ENCODE measurements around the gene BTN2A1. TPM values are rescaled to one million over a fixed set of nuclear protein-coding genes. Genes with fewer than 3 reads are reported as not detected.
"Not testable (repeated sequence)": the region's sequence is repeated elsewhere in the genome, so short reads cannot be mapped to it uniquely, and the experiment has no call there.

The BTN2A1 gene
- total RNA-seq, 1 donor from 2014 or later = 29.2 TPM

DNA sequence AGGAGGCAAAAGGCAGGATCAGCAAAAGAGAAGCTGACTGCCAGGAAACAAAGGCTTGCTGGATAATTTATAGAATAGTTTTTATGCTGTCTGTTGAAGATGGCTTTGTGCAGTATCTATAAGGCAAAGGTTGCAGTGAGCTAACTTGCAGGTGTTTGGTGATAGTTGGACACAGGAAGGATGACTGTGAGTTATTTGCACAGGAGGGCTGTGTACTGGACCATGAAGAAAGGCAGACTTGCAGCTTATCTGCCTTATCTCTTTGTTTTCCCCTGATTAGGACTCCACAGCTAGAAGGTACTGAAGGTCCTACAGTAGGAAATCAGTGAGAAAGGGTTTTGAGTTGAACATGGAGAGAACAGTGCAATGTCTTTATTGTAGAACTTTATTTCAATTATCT is 44.4 kb downstream of the BTN2A1 start:
- H3K4me1 Mint-ChIP-seq = peaks cover 9% of the 10 kb centered on the region
- H3K27me3 Mint-ChIP-seq (ENCODE audit: low read depth) = peaks cover 73% of the 10 kb centered on the region
- H3K36me3 Mint-ChIP-seq = no peaks in the 10 kb centered on the region
- TF ChIP-seq, protein P1, sequence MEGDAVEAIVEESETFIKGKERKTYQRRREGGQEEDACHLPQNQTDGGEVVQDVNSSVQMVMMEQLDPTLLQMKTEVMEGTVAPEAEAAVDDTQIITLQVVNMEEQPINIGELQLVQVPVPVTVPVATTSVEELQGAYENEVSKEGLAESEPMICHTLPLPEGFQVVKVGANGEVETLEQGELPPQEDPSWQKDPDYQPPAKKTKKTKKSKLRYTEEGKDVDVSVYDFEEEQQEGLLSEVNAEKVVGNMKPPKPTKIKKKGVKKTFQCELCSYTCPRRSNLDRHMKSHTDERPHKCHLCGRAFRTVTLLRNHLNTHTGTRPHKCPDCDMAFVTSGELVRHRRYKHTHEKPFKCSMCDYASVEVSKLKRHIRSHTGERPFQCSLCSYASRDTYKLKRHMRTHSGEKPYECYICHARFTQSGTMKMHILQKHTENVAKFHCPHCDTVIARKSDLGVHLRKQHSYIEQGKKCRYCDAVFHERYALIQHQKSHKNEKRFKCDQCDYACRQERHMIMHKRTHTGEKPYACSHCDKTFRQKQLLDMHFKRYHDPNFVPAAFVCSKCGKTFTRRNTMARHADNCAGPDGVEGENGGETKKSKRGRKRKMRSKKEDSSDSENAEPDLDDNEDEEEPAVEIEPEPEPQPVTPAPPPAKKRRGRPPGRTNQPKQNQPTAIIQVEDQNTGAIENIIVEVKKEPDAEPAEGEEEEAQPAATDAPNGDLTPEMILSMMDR (IDR thresholded peaks at IDR 0.05; ENCODE audit: unreplicated experiment) = no peak
- H3K4me3 Mint-ChIP-seq = peak overlapping the region; percentile 65
- no peaks in the 10 kb centered on the region for H3K9me3 Mint-ChIP-seq
- no peak for DNase-seq (ENCODE audit: low spot score in 2 of 2, unreplicated experiment in 2 of 2)
- H3K27ac Mint-ChIP-seq = no peak overlapping the region

DNA sequence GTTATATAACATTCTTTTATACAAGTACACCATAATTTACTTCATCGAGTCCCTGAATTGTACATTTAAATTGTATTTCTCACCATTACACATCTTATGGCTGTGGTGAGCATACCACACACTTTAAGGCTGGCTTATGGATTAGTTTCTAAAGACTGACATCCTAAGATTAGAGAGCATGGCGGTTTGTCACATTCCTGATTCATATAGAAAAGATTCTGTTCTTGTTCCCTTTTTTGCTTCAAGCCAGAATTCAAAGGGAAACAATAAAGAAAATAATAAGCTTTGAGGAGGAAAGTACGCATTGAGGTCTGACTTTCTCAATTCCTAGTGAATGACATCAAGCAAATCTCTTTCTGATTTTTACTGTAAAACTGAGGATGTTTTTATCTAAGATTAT is 44.9 kb downstream of the BTN2A1 start:
- Mint-ChIP-seq H3K4me1 (peaks cover 9% of the 10 kb centered on the region), H3K4me3 (no peak overlapping the region), H3K27me3 (ENCODE audit: low read depth) (peaks cover 68% of the 10 kb centered on the region), H3K36me3 (no peaks in the 10 kb centered on the region), H3K27ac (no peak overlapping the region), H3K9me3 (no peaks in the 10 kb centered on the region)
- DNase-seq (ENCODE audit: low spot score in 2 of 2, unreplicated experiment in 2 of 2) = no peak
- TF ChIP-seq, protein P1 (IDR thresholded peaks at IDR 0.05; ENCODE audit: unreplicated experiment) = no peak

DNA sequence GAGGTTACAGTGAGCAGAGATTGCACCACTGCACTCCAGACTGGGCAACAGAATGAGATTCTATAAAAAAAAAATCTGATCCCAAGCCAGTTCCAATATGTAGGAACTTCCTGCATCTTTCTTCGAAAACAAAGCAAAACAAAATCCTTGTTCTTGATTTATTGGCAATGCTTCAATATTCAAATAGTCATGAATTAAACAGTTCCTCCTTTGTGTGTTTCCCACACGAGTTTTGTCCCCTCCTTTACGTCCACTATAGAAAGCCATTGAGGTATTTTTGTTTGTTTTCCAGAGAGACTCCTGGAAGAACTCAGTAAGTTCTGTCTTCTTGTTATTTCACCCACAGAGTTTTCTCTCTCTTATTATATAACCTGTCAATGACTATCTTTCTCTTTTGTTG is 49.9 kb downstream of the BTN2A1 start:
- no peaks in the 10 kb centered on the region for H3K36me3 Mint-ChIP-seq
- H3K4me3 Mint-ChIP-seq = no peak overlapping the region
- TF ChIP-seq, protein P1 (IDR thresholded peaks at IDR 0.05; ENCODE audit: unreplicated experiment) = no peak
- no peak overlapping the region for H3K27ac Mint-ChIP-seq
- peaks cover 30% of the 10 kb centered on the region for H3K27me3 Mint-ChIP-seq (ENCODE audit: low read depth)
- H3K4me1 Mint-ChIP-seq = no peaks in the 10 kb centered on the region
- no peak for DNase-seq (ENCODE audit: low spot score in 2 of 2, unreplicated experiment in 2 of 2)
- H3K9me3 Mint-ChIP-seq = no peaks in the 10 kb centered on the region

DNA sequence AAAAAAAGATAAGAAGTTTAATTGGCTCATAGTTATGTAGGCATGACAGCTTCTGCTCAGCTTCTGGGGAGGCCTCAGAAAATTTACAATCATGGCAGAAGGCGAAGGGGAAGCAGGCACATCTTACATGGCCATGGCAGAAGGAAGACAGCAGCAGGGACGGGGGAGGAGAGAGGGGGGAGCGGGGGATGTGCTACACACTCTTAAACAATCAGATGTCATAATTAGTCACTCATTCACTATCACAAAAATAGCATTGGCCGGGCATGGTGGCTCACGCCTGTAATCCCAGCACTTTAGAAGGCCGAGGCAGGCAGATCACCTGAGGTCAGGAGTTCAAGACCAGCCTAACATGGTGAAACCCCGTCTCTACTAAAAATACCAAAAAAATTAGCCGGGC is 53.3 kb downstream of the BTN2A1 start:
- not testable (repeated sequence) for DNase-seq (ENCODE audit: low spot score in 2 of 2, unreplicated experiment in 2 of 2); H3K4me1 Mint-ChIP-seq; H3K9me3 Mint-ChIP-seq; H3K27ac Mint-ChIP-seq; H3K4me3 Mint-ChIP-seq; H3K27me3 Mint-ChIP-seq (ENCODE audit: low read depth); H3K36me3 Mint-ChIP-seq

DNA sequence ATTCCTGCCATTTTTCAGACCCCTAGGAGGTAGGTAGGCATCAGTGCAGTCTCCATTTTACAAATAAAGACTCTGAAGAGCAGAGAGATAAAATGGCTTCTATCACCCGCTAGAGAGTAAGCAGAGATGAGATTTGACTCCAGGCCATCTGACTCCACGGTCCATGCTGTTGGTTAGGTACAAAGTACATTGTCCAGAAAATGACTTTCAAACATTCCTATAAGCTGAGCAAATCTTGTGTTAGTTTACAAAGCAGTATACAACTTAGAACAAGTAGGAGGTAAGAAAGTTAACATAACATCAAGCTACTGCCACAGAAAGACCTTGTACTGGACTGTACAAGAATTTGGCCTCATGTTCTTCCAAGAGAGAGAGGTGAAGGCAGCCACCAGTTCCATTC is 57.2 kb downstream of the BTN2A1 start:
- no peaks in the 10 kb centered on the region for H3K9me3 Mint-ChIP-seq
- H3K27ac Mint-ChIP-seq = no peak overlapping the region
- no peak overlapping the region for H3K4me3 Mint-ChIP-seq
- TF ChIP-seq, protein P1 (IDR thresholded peaks at IDR 0.05; ENCODE audit: unreplicated experiment) = no peak
- no peaks in the 10 kb centered on the region for H3K27me3 Mint-ChIP-seq (ENCODE audit: low read depth)
- no peak for DNase-seq (ENCODE audit: low spot score in 2 of 2, unreplicated experiment in 2 of 2)
- no peaks in the 10 kb centered on the region for H3K36me3 Mint-ChIP-seq
- peaks cover under 1% of the 10 kb centered on the region for H3K4me1 Mint-ChIP-seq

DNA sequence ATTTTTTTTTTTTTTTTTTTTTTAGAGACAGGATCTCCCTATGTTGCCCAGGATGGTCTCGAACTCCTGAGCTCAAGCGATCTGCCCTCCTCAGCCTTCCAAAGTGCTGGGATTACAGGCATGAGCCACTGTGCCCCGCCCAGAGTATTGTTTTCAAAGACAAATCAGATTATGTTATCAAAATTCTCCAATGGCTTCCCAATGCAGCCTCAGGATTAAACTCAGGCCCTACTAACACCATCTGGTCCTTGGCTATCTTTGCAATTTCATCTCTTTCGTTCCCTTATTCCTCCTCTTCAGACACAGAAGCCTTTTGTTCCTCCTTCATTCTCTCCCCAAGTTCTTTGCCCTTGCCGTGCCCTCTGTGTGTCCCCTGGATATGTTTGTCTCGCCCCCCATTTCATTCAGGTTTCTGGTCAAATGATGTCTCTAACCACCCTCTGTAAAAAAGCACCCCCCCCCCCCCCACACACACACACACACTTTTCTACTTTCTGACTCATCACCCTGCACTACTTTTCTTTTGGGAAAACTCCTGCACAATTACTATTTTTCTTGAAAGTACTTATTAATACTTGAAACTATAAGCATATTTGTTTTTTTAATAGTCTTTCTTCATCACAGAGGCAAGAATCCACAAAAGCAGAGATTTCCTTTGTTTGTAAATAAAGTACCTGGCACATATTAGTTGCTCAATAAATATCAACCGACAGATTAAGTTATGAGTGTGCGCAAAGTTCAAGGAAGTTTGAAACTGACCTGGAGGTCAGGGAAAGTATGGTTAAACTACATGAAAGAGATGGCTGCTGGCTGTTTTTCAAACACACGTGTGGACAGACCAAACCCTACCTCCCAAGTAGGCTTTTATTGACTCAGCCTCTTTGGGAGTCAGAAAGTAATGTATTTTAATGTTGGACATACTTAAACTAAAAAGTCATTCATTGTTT is 59.0 kb downstream of the BTN2A1 start:
- Mint-ChIP-seq H3K9me3 (no peaks in the 10 kb centered on the region), H3K36me3 (no peaks in the 10 kb centered on the region)
- TF ChIP-seq, protein P1 (IDR thresholded peaks at IDR 0.05; ENCODE audit: unreplicated experiment) = no peak

More for the DNA sequence above, 59.0 kb downstream of the BTN2A1 start:
- DNase-seq (ENCODE audit: low spot score in 2 of 2, unreplicated experiment in 2 of 2) = no peak
- H3K27me3 Mint-ChIP-seq (ENCODE audit: low read depth) = no peaks in the 10 kb centered on the region
- no peak overlapping the region for H3K4me3 Mint-ChIP-seq
- no peak overlapping the region for H3K27ac Mint-ChIP-seq
- H3K4me1 Mint-ChIP-seq = peaks cover 8% of the 10 kb centered on the region

Data from mesothelial cell of epicardium (in vitro differentiated cells).